NCI-H1694 (cell line): ENCODE data around the gene CD6.

Experiments used
- DNase-seq: peaks from one replicate; lab custom pipeline; 2025; lab: John Stamatoyannopoulos, UW

CD6 gene

GRCh38 chr11:60935676-60936442 is 35.6 kb upstream of the CD6 start:
- DNase-seq = no peak

- no peak for DNase-seq
Observed at GRCh38 chr11:60936467-60937143, 34.9 kb upstream of the CD6 start.

DNA sequence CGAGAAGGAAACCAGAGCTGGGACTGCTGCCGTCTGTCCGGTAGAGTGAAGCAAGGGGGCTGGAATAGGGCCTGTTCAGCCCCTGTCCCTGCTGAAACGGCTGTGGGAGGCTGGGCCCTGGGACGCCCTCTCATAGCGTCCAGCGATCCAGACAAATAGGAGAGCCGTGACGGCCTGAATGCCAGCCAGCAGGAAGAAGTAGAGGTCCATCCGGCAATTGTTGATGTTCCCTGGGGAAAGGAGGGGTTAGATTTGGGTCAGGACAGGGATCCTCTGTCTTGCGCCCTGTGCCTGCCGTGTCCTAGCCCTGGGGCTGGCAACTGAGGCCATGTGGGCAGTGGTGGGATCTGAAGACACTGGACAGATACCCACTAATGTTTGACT is 34.3 kb upstream of the CD6 start:
- no peak for DNase-seq

GRCh38 chr11:60937811-60938210 is 33.7 kb upstream of the CD6 start:
- no peak for DNase-seq

DNA sequence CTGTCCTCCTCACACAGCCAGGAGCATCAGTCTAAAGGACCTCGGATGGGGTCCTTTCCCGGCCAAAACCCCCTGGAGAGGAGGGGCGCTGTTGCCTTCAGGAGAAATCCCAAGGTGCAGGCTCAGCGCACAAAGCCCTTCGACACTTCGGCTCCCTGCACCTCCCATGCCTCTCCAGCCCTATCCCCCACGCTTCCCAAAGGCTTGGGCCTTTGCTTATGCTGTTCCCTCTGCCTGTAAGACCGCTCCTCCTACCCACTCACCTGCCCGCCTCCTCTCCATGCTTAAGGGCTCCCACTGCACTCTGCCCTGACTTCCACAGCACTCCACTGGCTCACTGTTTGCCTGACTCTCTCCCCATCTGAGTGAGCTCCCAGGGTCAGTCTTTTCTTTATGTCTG is 33.0 kb upstream of the CD6 start:
- DNase-seq = no peak

- no peak for DNase-seq
Observed at GRCh38 chr11:60939301-60939700, 32.2 kb upstream of the CD6 start.

- no peak for DNase-seq
Observed at GRCh38 chr11:60939855-60940254, 31.6 kb upstream of the CD6 start.

- no peak for DNase-seq
Observed at GRCh38 chr11:60941371-60942119, 29.9 kb upstream of the CD6 start.

- no peak for DNase-seq
Observed at GRCh38 chr11:60942219-60942618, 29.3 kb upstream of the CD6 start.

- no peak for DNase-seq
Observed at GRCh38 chr11:60942970-60943565, 28.4 kb upstream of the CD6 start.

DNA sequence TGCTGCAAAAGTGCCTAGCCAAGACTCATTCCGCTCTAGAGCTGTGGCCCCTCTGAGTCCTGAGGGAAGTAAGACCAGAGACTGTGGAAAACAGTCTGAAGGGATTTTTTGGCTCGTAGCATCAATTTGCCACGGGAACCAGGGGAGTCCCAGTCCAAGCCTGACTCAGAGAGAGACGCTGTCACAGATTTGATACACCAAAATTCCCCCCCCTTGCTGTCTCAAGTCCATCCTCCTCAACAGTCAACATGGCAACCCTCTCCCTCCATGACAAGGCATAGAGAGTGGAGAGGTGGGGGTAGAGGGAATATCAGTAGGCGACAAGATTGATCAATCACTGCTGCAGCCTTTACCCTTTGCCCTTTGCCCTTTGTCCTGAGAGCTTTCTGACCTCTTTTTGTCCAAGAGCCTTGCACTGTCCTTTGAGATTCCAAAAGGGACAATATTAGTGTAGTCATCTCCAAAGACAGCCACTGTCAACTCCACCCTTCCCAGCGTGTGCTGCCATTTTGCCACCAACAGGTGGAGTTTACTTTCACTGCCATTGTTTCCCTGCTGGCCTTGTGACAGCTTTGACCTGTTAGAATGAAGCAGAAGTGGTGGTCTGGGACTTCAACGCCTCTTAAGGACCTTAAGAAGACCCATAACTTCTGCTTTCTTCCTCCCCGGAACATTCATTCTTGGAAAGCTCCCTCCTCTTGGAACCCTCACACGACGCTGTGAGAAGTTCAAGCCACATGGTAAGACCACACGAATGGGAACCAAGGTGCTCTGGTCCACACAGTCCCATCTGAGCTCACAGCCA is 26.8 kb upstream of the CD6 start:
- no peak for DNase-seq

DNA sequence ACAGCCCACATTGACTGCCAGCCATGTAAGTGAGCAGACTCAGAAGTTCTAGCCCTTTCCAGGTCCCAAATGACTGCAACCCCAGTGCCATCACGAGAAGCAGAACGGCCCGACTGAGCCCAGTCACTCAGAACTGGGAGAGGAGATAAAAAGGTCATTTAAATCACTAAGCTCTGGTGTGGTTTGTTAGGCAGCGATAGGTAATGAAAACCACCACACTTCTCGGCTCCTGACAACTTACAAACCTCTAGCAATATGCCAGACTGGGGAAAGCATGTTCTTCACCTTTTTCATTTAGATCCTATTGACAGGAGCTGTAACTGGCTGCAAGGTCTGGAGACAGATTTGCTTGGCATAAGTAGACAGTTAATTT is 26.2 kb upstream of the CD6 start:
- DNase-seq = no peak

DNA sequence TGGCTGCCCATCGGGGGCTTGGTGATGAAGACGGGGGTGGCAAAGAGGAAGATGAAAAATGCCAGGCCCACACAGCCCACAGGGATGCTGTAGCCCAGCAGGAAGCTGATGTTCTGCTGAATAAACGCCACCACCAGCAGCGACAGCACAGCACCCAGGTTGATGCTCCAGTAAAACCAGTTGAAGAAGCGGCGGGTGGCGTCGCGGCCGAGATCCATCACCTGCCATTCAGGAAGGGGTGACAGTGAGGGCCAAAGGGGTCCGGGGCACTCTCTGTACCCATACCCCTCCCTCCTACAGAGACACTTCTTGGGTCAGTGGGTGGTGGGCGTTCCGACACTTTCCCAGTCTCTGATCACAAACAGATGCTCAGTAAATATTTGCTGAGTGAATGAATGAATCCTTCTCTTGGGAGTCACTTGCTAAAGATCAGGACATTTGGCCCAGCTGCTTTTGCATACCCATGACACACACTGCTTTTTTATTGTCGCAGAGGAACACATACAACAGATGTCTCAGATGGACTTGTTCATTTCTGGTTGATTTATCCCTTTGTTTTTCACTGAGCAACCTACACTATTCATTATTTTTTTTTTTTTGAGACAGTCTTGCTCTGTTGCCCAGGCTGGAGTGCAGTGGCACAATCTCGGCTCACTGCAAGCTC is 24.7 kb upstream of the CD6 start:
- DNase-seq = peak; percentile 80

DNA sequence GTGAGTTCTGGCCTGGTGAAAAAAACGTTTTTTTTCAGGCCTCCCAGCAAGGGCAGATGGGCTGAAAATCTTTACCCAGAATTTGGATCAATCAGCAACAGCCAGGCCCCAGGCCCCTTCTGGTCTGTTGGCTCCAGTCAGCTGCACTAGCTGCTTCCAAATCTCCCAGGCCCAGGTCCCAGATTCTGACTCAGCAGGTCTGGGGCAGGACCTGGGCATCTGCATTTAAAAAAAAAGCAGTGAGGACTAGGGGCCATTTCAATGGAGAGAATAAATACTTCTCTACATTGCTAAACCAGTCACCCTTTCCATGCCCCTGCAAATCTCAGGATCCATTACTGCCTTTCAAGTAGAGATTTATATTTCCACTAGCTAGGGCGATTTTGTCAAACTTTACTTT is 23.8 kb upstream of the CD6 start:
- DNase-seq = peak; percentile 47

GRCh38 chr11:60948250-60948649 is 23.2 kb upstream of the CD6 start:
- DNase-seq = peak; percentile 44

GRCh38 chr11:60950024-60950423 is 21.5 kb upstream of the CD6 start:
- DNase-seq = no peak

- DNase-seq = no peak
Observed at GRCh38 chr11:60950933-60951605, 20.4 kb upstream of the CD6 start.

GRCh38 chr11:60951606-60951903 is 19.9 kb upstream of the CD6 start:
- no peak for DNase-seq

DNA sequence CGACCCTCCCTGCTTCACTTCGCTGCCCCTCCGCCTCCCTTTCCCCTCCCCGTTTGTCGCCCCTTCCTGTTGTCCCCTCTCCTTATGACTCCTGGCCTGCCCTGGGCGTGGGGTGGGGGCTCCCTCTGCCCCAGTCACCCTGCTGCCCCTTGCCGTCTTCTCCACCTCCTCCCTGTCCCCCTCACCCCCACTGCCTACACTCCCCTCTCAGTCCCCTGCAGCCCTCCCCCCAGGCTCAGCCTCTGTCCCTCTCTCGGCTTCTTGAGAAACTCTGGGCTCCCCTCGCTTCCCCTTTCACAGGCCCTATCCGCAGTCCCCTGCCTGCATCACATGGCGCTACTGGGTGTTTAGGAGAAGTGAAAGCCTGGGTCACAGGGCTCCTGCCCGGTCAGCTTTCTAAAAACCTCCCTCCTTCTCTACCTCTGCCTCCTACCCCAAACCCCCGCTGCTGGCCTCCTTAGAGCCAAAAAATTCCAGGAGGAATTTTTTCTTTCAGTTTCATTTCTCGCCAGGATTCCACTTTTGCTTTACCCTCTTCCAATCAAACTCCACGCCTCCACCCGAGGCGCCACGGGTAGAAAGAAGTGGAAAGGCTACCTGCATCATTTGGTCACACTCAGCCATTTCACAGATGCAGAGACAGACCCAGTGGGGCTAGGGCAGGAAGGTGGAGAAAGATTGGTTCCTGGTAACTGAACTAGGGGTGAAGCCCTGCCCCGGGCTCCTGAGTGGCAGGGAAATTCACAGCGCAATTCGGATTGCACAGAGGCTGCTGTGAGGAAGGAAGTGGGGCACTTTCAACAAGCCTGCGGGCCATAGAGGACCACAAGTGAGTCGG is 19.4 kb upstream of the CD6 start, which contains the start of gene SLC15A3:
Gene SLC15A3 (minus strand): TSS at position 273 of the 838 bp plus-strand sequence. CDS start 625 bp downstream, outside the sequence.
- no peak for DNase-seq

DNA sequence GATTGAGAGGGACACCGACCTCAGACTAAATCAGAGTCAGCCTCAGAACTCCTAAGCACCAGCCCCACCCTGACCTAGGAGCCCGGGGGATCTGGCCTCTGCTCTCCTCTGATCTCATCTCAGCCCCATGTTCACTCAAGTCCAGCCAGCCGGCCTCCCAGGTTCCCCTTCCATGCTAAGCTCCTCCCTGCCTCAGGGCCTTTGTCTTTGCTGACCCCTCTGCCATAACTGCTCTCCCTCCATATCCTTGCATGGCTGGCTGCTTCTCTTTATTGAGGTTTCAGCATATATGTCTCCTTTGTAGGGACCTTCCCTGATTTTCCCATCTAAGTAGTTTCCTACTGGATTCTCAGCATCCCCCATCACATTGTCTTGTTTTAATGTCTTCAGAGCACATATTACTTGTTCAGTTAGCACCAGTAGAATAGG is 18.7 kb upstream of the CD6 start:
- no peak for DNase-seq
